WTC11 (cell line): ENCODE measurements around the gene PES1.

ENCODE experiments used
- ATF2 ChIP-seq: sonication (generic); formaldehyde crosslinking; IDR thresholded peaks from 2 replicates; pipeline ENCODE4 v1.8.1; 2022; ENCODE audit warnings: low read depth, missing genetic modification reagents, borderline replicate concordance
- CREM ChIP-seq: sonication (generic); formaldehyde crosslinking; IDR thresholded peaks from 2 replicates; pipeline ENCODE4 v1.8.1; 2022; ENCODE audit warnings: mild to moderate bottlenecking, missing genetic modification reagents, moderate library complexity
- CTCF ChIP-seq: fragments of 200-600 bp; IDR thresholded peaks from 2 replicates; pipeline ENCODE4 v1.8.0; 2022; ENCODE audit warnings: antibody characterized with exemption
- NFE2L1 ChIP-seq: sonication (generic); formaldehyde crosslinking; IDR thresholded peaks from 2 replicates; pipeline ENCODE4 v1.8.1; 2023; ENCODE audit warnings: missing genetic modification reagents
- NR2C2 ChIP-seq: sonication (generic); formaldehyde crosslinking; IDR thresholded peaks from 2 replicates; pipeline ENCODE4 v1.8.0; 2022; ENCODE audit warnings: mild to moderate bottlenecking, missing genetic modification reagents
- PRRX2 ChIP-seq: fragments of 250-450 bp; sonication (Bioruptor Pico); IDR thresholded peaks from 2 replicates; pipeline ENCODE4 v1.8.0; 2021; ENCODE audit warnings: mild to moderate bottlenecking
- STAT6 ChIP-seq: sonication (generic); formaldehyde crosslinking; conservative IDR thresholded peaks from 2 replicates; pipeline ENCODE4 v1.8.1; 2023; ENCODE audit warnings: mild to moderate bottlenecking, low read depth, missing genetic modification reagents, moderate library complexity
- ZNF121 ChIP-seq: sonication (generic); formaldehyde crosslinking; IDR thresholded peaks from 2 replicates; pipeline ENCODE4 v1.8.0; 2023; ENCODE audit warnings: missing genetic modification reagents

- no peak for TF ChIP-seq STAT6 (CRISPR knock-in tag)
- TF ChIP-seq NR2C2 (CRISPR knock-in tag), result no peak
- no peak for TF ChIP-seq CTCF
- TF ChIP-seq NFE2L1, result no peak
- peak; percentile 53; the same call in 1 of the 2 replicates for TF ChIP-seq ZNF121 (CRISPR knock-in tag)
- no peak for TF ChIP-seq CREM (CRISPR knock-in tag)
- no peak for TF ChIP-seq PRRX2 (CRISPR knock-in tag)
- no peak for TF ChIP-seq ATF2 (CRISPR knock-in tag)
Observed at GRCh38 chr22:30569674-30570202, 22.0 kb downstream of the PES1 start.
